ENCODE measurements around the gene ZFHX2. TPM values are rescaled to one million over a fixed set of nuclear protein-coding genes. Genes with fewer than 3 reads are reported as not detected.
A peak's percentile ranks its signal among the peaks of the same experiment; 100 is the strongest.

ZFHX2 gene
- total and polyA plus RNA-seq, 2 of the 13 experiments (the other 11 are each of a cell fraction or from before 2014, with no cell fraction given) = 0.17 to 0.44 TPM

DNA sequence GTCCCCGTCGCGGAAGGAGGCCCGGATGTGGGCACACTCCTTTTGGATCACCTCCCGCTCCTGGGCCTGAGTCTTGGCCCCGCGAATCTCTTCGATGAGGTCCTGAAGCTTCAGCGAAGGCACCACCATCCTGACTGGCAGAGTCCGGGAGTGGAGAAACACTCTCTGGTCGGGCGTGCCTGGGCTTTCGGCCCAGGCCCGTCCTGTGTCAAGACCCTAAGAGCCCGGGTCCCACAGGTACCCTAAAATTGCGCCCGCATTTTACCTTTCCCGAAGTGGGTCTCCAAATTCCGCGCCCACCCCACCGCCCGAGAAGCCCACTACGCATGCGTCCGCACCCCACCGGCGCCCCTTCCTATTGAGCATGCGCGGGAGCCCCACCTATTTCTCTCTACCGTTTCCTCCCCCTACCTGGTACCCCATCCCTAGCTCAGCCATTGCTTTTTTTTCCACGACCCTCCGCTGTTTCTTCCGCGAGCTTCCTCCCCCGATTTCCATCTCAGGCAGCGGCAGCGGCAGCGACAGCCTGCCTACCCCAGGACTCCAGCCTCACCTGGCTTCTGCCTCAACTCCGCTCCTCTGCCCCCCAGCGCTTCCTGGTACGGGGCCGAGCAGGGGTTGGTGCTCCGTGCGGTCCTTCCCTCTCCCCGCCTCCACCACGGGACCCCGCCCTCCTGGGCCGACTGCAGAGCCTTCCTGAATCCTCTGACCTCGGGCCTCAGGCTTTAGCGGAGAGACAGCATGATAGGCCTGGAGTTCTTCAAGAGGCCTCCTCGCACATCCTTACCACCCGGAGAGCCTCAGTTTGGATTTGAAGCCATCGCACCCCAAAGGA is 15.8 kb upstream of the ZFHX2 start, which contains the start of gene AP1G2 (continued):
- TF ChIP-seq, protein P1, sequence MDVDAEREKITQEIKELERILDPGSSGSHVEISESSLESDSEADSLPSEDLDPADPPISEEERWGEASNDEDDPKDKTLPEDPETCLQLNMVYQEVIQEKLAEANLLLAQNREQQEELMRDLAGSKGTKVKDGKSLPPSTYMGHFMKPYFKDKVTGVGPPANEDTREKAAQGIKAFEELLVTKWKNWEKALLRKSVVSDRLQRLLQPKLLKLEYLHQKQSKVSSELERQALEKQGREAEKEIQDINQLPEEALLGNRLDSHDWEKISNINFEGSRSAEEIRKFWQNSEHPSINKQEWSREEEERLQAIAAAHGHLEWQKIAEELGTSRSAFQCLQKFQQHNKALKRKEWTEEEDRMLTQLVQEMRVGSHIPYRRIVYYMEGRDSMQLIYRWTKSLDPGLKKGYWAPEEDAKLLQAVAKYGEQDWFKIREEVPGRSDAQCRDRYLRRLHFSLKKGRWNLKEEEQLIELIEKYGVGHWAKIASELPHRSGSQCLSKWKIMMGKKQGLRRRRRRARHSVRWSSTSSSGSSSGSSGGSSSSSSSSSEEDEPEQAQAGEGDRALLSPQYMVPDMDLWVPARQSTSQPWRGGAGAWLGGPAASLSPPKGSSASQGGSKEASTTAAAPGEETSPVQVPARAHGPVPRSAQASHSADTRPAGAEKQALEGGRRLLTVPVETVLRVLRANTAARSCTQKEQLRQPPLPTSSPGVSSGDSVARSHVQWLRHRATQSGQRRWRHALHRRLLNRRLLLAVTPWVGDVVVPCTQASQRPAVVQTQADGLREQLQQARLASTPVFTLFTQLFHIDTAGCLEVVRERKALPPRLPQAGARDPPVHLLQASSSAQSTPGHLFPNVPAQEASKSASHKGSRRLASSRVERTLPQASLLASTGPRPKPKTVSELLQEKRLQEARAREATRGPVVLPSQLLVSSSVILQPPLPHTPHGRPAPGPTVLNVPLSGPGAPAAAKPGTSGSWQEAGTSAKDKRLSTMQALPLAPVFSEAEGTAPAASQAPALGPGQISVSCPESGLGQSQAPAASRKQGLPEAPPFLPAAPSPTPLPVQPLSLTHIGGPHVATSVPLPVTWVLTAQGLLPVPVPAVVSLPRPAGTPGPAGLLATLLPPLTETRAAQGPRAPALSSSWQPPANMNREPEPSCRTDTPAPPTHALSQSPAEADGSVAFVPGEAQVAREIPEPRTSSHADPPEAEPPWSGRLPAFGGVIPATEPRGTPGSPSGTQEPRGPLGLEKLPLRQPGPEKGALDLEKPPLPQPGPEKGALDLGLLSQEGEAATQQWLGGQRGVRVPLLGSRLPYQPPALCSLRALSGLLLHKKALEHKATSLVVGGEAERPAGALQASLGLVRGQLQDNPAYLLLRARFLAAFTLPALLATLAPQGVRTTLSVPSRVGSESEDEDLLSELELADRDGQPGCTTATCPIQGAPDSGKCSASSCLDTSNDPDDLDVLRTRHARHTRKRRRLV (CRISPR knock-in tag; IDR thresholded peaks at IDR 0.05) = no peak; the same call in 1 of the 2 replicates
- TF ChIP-seq FOXO1 (CRISPR knock-in tag; IDR thresholded peaks at IDR 0.05) (peak; percentile 86), ARID2 (CRISPR knock-in tag; IDR thresholded peaks at IDR 0.05; ENCODE audit: borderline replicate concordance) (no peak; the same call in 1 of the 2 replicates), ZNF572 (CRISPR knock-in tag; IDR thresholded peaks at IDR 0.05) (peak; percentile 82; the same call in 1 of the 2 replicates), HDAC2 (CRISPR knock-in tag; IDR thresholded peaks at IDR 0.05) (peak; percentile 72; the same call in 1 of the 2 replicates), ZC3H4 (CRISPR knock-in tag; IDR thresholded peaks at IDR 0.05; ENCODE audit: borderline replicate concordance) (peak; percentile 82; the same call in 1 of the 2 replicates), ZFX (CRISPR knock-in tag; IDR thresholded peaks at IDR 0.05; ENCODE audit: low read depth) (peak; percentile 99), ZNF431 (CRISPR knock-in tag; IDR thresholded peaks at IDR 0.05; ENCODE audit: borderline replicate concordance, low read depth) (peak; percentile 70), AKAP8 (CRISPR knock-in tag; IDR thresholded peaks at IDR 0.05) (no peak), TAF1 (CRISPR knock-in tag; IDR thresholded peaks at IDR 0.05) (peak; percentile 92), PRPF4 (IDR thresholded peaks at IDR 0.05; ENCODE audit: low read depth, low read length, poor library complexity, severe bottlenecking) (peak; percentile 80)
- TF ChIP-seq, protein P2, sequence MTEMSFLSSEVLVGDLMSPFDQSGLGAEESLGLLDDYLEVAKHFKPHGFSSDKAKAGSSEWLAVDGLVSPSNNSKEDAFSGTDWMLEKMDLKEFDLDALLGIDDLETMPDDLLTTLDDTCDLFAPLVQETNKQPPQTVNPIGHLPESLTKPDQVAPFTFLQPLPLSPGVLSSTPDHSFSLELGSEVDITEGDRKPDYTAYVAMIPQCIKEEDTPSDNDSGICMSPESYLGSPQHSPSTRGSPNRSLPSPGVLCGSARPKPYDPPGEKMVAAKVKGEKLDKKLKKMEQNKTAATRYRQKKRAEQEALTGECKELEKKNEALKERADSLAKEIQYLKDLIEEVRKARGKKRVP (CRISPR knock-in tag; IDR thresholded peaks at IDR 0.05) = peak in 1 of 2 experiments; percentile 78; a peak in 2 of 4 replicates
- TF ChIP-seq, protein P3, sequence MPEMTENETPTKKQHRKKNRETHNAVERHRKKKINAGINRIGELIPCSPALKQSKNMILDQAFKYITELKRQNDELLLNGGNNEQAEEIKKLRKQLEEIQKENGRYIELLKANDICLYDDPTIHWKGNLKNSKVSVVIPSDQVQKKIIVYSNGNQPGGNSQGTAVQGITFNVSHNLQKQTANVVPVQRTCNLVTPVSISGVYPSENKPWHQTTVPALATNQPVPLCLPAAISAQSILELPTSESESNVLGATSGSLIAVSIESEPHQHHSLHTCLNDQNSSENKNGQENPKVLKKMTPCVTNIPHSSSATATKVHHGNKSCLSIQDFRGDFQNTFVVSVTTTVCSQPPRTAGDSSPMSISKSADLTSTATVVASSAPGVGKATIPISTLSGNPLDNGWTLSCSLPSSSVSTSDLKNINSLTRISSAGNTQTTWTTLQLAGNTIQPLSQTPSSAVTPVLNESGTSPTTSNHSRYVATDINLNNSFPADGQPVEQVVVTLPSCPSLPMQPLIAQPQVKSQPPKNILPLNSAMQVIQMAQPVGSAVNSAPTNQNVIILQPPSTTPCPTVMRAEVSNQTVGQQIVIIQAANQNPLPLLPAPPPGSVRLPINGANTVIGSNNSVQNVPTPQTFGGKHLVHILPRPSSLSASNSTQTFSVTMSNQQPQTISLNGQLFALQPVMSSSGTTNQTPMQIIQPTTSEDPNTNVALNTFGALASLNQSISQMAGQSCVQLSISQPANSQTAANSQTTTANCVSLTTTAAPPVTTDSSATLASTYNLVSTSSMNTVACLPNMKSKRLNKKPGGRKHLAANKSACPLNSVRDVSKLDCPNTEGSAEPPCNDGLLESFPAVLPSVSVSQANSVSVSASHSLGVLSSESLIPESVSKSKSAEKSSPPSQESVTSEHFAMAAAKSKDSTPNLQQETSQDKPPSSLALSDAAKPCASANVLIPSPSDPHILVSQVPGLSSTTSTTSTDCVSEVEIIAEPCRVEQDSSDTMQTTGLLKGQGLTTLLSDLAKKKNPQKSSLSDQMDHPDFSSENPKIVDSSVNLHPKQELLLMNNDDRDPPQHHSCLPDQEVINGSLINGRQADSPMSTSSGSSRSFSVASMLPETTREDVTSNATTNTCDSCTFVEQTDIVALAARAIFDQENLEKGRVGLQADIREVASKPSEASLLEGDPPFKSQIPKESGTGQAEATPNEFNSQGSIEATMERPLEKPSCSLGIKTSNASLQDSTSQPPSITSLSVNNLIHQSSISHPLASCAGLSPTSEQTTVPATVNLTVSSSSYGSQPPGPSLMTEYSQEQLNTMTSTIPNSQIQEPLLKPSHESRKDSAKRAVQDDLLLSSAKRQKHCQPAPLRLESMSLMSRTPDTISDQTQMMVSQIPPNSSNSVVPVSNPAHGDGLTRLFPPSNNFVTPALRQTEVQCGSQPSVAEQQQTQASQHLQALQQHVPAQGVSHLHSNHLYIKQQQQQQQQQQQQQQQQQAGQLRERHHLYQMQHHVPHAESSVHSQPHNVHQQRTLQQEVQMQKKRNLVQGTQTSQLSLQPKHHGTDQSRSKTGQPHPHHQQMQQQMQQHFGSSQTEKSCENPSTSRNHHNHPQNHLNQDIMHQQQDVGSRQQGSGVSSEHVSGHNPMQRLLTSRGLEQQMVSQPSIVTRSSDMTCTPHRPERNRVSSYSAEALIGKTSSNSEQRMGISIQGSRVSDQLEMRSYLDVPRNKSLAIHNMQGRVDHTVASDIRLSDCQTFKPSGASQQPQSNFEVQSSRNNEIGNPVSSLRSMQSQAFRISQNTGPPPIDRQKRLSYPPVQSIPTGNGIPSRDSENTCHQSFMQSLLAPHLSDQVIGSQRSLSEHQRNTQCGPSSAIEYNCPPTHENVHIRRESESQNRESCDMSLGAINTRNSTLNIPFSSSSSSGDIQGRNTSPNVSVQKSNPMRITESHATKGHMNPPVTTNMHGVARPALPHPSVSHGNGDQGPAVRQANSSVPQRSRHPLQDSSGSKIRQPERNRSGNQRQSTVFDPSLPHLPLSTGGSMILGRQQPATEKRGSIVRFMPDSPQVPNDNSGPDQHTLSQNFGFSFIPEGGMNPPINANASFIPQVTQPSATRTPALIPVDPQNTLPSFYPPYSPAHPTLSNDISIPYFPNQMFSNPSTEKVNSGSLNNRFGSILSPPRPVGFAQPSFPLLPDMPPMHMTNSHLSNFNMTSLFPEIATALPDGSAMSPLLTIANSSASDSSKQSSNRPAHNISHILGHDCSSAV (CRISPR knock-in tag; IDR thresholded peaks at IDR 0.05; ENCODE audit: borderline replicate concordance) = peak; percentile 59; the same call in 1 of the 2 replicates

All from HepG2 (cell line).